Dendritic cell treated with granulocyte-macrophage colony-stimulating factor and Interleukin-4, amounts not matched to agents 40 ng/mL and 50 ng/mL, for 4 days (primary cell): Measurements from ENCODE around the gene PSMD14.
"Not testable (repeated sequence)": the region's sequence is repeated elsewhere in the genome, so short reads cannot be mapped to it uniquely, and the experiment has no call there.

ENCODE experiments used
- H3K27ac Mint-ChIP-seq: one replicate; pipeline ENCODE4 v1.8.0; 2022; ENCODE audit warnings: mild to moderate bottlenecking, mixed read lengths
- H3K27me3 Mint-ChIP-seq: one replicate; pipeline ENCODE4 v1.8.0; 2022; ENCODE audit warnings: mild to moderate bottlenecking, mixed read lengths
- H3K36me3 Mint-ChIP-seq: one replicate; pipeline ENCODE4 v1.8.0; 2022; ENCODE audit warnings: low read depth, mixed read lengths
- H3K4me1 Mint-ChIP-seq: one replicate; pipeline ENCODE4 v1.8.0; 2022; ENCODE audit warnings: low read depth, mixed read lengths
- H3K4me3 Mint-ChIP-seq: one replicate; pipeline ENCODE4 v1.8.0; 2022; ENCODE audit warnings: mild to moderate bottlenecking, moderate library complexity, mixed read lengths
- H3K9me3 Mint-ChIP-seq: one replicate; pipeline ENCODE4 v1.8.0; 2022; ENCODE audit warnings: mixed read lengths
- intact Hi-C: fragments of 100-400 bp; cut with micrococcal nuclease; formaldehyde crosslinking; loops from one replicate; pipeline ENCODE4 v1.15.0; 2022

PSMD14 gene

DNA sequence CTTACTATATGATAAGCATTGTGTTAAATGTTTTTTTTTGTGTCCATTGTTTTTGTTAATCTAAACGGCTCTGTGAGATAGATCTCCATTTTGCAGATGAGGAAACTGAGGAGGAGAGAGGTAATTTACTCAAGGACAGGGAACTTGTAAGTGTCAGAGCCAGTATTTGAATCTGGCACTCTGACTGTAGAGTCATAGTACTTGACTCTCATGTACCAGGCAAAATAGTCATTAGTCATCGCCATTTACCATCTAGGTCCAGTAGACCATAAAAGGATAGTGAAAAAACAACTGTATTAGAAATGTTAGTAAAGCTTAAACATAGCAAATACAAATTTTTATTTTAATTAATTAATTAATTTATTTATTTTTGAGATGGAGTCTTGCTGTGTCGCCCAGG is 4.8 kb downstream of the PSMD14 start:
- H3K36me3 Mint-ChIP-seq = peaks cover 26% of the 10 kb centered on the region
- no peak overlapping the region for H3K27ac Mint-ChIP-seq
- no peak overlapping the region for H3K4me3 Mint-ChIP-seq
- no peaks in the 10 kb centered on the region for H3K9me3 Mint-ChIP-seq
- intact Hi-C loops = no loop called here
- H3K4me1 Mint-ChIP-seq = peaks cover 18% of the 10 kb centered on the region
- no peaks in the 10 kb centered on the region for H3K27me3 Mint-ChIP-seq

DNA sequence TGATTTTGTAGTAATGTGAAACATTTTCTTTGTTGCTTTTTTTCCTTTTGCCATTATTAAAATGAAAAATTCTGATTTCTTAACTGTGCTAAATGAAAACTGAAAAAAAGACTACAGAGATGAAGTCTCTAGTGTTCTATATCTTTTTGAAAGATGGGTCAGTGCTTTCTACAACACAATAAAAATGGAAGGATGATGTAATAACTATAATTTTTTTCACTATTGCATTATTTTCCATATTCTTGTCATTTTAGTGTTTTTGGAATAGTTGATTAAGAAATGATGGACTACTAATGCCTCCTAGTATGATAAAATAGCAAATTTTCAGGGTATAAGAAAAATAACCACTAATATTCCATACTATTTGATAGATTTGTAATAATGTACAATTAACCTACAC is 7.2 kb downstream of the PSMD14 start:
- Mint-ChIP-seq H3K27ac (no peak overlapping the region), H3K4me1 (peaks cover 5% of the 10 kb centered on the region), H3K4me3 (no peak overlapping the region), H3K27me3 (no peaks in the 10 kb centered on the region), H3K36me3 (peaks cover 24% of the 10 kb centered on the region), H3K9me3 (no peaks in the 10 kb centered on the region)
- intact Hi-C loops = no loop called here

DNA sequence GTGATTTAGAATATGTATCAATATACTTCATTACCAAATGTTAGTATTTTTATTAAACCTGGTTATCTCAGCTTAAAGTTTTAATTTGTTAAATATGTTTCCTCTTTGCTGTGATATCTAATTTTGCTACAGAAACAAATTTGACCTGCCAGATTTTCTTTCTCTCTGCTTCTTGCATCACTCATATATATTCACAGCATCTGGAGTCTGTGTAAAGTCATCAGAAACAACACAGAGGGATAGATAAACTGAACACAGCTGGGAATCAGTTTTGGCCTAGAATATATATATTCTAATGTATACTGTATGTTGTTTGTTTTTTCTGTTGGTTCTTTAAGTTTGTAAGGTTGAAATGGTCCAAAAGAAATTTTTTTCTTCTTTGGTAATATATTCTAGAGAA is 8.5 kb downstream of the PSMD14 start:
- Mint-ChIP-seq H3K9me3 (no peaks in the 10 kb centered on the region), H3K27ac (no peak overlapping the region), H3K36me3 (peaks cover 30% of the 10 kb centered on the region), H3K27me3 (no peaks in the 10 kb centered on the region), H3K4me3 (no peak overlapping the region), H3K4me1 (peaks cover 5% of the 10 kb centered on the region)
- intact Hi-C loops = no loop called here

DNA sequence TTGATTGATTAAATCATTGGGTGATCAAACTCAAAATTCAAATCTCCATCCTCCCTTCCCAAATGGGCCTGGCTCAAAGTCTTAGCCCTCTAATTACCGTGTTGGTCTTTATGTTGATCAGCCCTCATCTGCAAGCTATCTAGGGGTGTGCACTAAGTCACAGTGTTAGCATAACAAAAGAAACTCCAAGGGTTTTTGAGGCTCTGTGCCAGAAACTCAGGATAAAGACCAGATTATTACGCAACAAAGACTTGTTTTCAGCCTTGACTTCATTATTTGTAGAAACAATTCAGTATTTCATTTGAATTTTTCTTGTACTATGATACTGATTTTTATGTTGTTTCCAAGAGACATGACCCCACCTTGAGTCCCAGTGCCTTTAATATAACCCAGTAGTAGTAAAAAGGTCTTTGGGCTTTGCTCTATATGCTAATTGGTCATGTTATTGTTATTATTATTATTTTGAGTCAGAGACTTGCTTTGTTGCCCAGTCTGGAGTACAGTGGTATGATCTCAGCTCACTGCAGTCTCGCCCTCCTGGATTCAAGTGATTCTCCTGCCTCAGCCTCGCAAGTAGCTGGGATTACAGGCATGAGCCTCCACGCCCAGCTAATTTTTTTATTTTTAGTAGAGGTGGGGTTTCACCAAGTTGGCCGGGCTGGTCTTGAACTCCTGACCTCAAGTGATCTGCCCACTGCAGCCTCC is 13.9 kb downstream of the PSMD14 start:
- peaks cover 65% of the 10 kb centered on the region for H3K36me3 Mint-ChIP-seq
- H3K4me1 Mint-ChIP-seq = peaks cover 8% of the 10 kb centered on the region
- intact Hi-C loops = no loop called here
- no peaks in the 10 kb centered on the region for H3K9me3 Mint-ChIP-seq
- H3K27ac Mint-ChIP-seq = no peak overlapping the region
- no peaks in the 10 kb centered on the region for H3K27me3 Mint-ChIP-seq
- H3K4me3 Mint-ChIP-seq = no peak overlapping the region

DNA sequence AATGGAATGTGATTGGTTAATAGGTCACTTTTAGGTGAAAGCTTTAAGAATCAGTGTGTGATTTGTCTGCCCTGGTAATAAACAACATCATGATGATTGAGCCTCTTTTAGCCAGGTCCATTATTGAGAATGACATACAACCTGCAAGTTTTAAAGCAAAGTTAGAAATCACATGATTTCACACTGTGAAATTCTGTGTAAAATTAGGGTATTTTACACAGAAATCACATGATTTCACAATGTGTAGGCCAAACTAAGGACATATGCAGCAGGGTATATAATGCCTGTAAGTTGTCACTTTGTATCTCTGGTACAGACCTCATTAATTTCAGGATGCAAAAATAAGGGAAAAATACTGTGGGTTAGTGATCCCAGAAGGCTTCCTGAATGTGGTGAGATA is 16.7 kb downstream of the PSMD14 start:
- no peak overlapping the region for H3K4me3 Mint-ChIP-seq
- intact Hi-C loops = no loop called here
- no peak overlapping the region for H3K27ac Mint-ChIP-seq
- H3K36me3 Mint-ChIP-seq = peaks cover 60% of the 10 kb centered on the region
- peaks cover 8% of the 10 kb centered on the region for H3K4me1 Mint-ChIP-seq
- no peaks in the 10 kb centered on the region for H3K27me3 Mint-ChIP-seq
- H3K9me3 Mint-ChIP-seq = no peaks in the 10 kb centered on the region

DNA sequence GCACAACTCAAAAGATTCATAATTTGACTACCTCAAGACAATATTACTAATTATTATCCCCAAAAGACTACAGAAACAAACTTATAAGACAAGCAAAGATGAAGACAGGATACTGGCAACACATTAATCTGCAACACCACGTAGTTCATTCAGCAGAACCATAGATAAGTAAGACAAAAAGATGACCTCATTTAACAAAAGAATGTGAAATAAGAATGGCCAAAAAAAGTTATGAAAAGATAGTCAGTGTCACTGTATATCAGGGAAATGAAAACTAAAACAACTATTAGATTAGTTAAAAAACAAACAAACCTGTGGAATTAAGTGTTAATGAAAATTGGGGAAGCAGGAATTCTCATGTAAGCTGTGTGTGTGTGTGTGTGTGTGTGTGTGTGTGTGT is 19.4 kb downstream of the PSMD14 start:
- Mint-ChIP-seq H3K4me3 (no peak overlapping the region), H3K4me1 (peaks cover 8% of the 10 kb centered on the region), H3K27ac (no peak overlapping the region), H3K27me3 (no peaks in the 10 kb centered on the region), H3K9me3 (no peaks in the 10 kb centered on the region), H3K36me3 (peaks cover 55% of the 10 kb centered on the region)
- intact Hi-C loops = no loop called here

DNA sequence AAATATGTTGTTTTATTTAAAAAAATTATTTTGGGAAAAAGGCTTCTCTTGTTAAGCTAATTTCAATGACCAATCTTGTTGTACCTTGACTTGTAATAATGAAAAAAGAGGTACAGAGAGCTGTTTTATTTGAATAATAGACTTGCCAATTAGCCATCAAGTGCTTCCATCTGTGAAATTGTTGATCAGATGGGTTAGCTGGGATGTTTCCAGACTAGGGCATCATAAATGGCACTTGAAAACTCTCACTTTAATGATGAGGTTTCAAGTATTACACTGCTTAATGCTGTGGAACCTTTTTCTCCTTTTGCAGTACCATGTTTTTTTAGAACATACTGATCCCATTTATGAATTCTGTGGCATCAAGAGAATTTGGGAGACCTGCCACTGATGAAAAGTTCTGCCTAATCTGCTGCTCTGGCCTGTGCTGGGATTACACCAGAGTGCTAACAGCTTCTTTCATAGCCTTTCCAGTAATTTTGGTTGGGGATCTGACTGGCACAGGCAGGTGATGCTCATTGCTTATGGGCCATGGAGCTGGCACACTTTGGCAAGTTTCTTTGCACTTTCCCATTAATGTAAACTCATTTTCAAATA is 24.2 kb downstream of the PSMD14 start:
- Mint-ChIP-seq H3K4me1 (peaks cover 4% of the 10 kb centered on the region), H3K36me3 (peaks cover 13% of the 10 kb centered on the region), H3K9me3 (no peaks in the 10 kb centered on the region), H3K27me3 (no peaks in the 10 kb centered on the region), H3K27ac (no peak overlapping the region), H3K4me3 (no peak overlapping the region)
- intact Hi-C loops = no loop called here

DNA sequence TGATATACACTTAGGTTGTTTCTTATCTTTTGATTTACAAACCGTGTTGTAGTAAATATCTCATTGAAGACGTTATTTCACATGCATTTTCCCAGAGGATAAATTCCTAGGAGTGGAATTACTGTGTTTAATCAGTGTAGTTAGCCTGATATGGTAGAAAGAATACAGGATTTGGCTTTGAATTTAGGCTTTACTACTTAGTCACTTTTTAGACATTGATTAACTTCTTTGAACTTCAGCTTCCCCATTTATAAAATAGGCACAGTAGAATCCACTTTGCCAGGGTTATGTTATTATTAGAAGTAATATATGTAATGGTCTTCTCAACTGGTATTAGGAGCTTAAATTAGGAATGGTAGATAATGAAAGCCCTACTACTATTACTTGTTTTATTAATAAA is 27.4 kb downstream of the PSMD14 start:
- intact Hi-C loops = no loop called here
- no peak overlapping the region for H3K27ac Mint-ChIP-seq
- no peak overlapping the region for H3K4me3 Mint-ChIP-seq
- no peaks in the 10 kb centered on the region for H3K27me3 Mint-ChIP-seq
- H3K9me3 Mint-ChIP-seq = peaks cover 7% of the 10 kb centered on the region
- H3K4me1 Mint-ChIP-seq = peaks cover 4% of the 10 kb centered on the region
- peaks cover 21% of the 10 kb centered on the region for H3K36me3 Mint-ChIP-seq

DNA sequence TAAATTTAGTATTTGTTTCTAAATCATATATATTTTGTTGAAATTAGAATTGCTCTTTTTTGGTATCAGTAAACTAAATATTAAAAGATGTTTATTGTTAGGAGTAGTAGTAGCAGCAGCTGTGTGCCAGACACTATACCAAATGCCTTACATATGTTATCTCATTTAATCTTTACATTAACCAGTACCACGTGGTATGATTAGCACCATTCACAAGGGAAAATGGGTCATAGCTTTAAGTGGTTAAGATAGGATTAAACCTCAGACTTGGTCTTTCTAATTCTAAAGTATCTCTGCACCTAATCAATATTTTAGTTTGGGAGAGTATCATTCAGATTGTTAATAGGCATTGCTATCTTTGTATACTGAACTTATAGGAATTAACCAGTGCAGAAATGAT is 29.0 kb downstream of the PSMD14 start:
- no peak overlapping the region for H3K4me3 Mint-ChIP-seq
- H3K4me1 Mint-ChIP-seq = peaks cover 4% of the 10 kb centered on the region
- H3K27me3 Mint-ChIP-seq = no peaks in the 10 kb centered on the region
- peaks cover 25% of the 10 kb centered on the region for H3K36me3 Mint-ChIP-seq
- H3K27ac Mint-ChIP-seq = no peak overlapping the region
- intact Hi-C loops = no loop called here
- peaks cover 8% of the 10 kb centered on the region for H3K9me3 Mint-ChIP-seq

DNA sequence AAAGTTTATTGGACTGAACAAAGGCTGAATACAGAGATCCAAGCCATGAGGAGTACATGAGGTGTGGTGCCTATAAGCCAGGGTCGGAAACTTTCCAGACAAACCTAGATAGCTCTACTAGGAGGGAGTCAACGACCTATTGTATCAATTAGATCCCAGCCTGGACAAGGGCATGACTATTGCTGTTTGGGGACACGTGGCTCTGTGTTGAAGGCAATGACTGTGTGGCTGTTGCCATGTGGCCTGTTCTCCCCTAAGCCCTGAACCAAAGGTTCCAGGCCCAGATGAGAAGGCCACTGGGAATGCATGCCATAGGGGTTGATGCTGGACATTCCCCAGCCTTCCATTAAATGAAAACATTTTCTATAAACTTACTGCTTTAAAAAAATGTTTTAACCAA is 31.3 kb downstream of the PSMD14 start:
- H3K4me3 Mint-ChIP-seq, H3K27ac Mint-ChIP-seq, intact Hi-C loops, H3K9me3 Mint-ChIP-seq, H3K27me3 Mint-ChIP-seq, H3K4me1 Mint-ChIP-seq: not testable (repeated sequence)
- H3K36me3 Mint-ChIP-seq = peaks cover 33% of the 10 kb centered on the region

DNA sequence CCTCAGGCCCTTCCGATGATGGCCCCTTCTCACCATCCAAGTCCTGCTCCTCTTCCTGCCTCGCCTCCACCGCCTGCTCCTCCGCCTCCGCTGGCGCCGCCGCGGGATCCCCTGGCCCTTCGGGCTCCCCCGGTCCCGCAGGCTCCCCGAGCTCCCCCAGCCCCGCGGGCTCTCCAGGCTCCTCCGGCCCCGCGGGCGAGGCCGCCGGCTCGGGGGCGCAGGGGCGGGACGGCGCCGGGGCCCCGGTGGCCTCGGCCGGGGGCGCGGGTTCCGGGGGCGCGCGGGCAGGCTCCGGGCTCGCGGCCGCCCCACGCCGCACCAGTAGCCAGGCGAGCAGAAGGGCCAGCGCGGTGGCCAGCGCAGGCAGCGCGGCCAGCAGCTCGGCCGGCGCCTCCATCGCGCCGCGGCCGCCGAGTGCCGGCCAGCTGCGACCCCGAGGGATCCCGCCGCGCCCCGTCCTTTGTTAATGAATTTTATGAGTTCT is 32.7 kb downstream of the PSMD14 start:
- H3K27ac Mint-ChIP-seq, H3K27me3 Mint-ChIP-seq, intact Hi-C loops, H3K4me3 Mint-ChIP-seq, H3K9me3 Mint-ChIP-seq: not testable (repeated sequence)
- peaks cover 10% of the 10 kb centered on the region for H3K4me1 Mint-ChIP-seq
- H3K36me3 Mint-ChIP-seq = peaks cover 40% of the 10 kb centered on the region

DNA sequence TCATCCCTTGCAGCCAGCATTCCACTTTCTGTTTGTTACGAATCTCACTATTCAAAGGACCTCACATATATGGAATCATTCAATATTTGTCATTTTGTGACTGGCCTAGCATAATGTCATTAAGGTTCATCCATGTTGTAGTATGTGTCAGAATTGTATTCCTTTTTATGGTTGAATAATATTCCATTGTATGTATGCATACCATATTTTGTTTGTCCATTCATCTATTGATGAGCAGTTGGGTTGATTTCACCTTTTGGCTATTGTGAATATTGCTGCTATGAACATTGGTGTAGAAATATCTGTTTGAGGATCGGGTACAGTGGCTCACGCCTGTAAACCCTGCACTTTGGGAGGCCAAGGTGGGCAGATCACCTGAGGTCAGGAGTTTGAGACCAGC is 35.0 kb downstream of the PSMD14 start:
- H3K36me3 Mint-ChIP-seq = peaks cover 41% of the 10 kb centered on the region

DNA sequence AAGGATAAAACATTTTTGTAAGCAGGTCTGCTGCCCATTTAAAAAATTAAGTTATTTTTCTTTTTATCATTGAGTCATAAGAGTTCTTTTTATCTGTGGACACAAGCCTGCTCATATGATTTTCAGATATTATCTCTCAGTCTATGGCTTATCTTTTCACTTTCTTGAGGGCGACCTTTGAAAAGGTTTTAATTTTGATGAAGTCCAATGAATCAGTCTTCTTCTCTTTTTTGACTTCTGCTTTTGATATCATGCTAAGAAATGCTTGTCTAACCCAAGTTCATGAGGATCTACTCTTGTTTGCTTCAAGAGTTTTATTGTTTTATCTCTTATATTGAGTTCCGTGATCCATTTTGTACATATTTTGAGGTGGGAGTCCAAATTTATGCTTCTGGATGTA is 36.5 kb downstream of the PSMD14 start:
- no peak overlapping the region for H3K27ac Mint-ChIP-seq
- peaks cover 22% of the 10 kb centered on the region for H3K4me1 Mint-ChIP-seq
- H3K27me3 Mint-ChIP-seq = no peaks in the 10 kb centered on the region
- intact Hi-C loops = no loop called here
- H3K4me3 Mint-ChIP-seq = no peak overlapping the region
- peaks cover 8% of the 10 kb centered on the region for H3K9me3 Mint-ChIP-seq
- peaks cover 35% of the 10 kb centered on the region for H3K36me3 Mint-ChIP-seq

More for the DNA sequence above, 35.0 kb downstream of the PSMD14 start:
- Mint-ChIP-seq H3K9me3 (peaks cover 8% of the 10 kb centered on the region), H3K27ac (no peak overlapping the region), H3K4me3 (no peak overlapping the region), H3K27me3 (no peaks in the 10 kb centered on the region), H3K4me1 (peaks cover 22% of the 10 kb centered on the region)
- intact Hi-C loops = no loop called here

DNA sequence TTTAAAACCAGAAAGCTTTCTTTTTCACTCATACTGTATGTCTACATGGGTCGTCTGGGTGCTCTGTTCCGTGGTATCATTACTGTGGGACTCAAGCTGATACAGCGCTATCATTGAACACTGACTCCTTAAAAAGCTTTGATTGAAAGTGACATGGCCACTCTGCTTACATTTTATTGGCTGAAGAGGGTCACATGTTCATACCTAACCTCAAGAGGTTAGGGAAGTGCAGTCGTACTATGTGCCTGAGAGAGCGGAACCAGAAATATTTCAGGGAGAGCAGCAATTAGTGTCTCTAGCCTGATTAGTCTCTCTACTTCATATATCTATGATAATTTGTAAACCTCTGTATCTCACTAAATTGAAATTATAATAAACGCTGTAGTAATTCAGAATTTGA is 43.5 kb downstream of the PSMD14 start:
- H3K36me3 Mint-ChIP-seq = no peaks in the 10 kb centered on the region
- H3K4me3 Mint-ChIP-seq = no peak overlapping the region
- no peaks in the 10 kb centered on the region for H3K9me3 Mint-ChIP-seq
- H3K27me3 Mint-ChIP-seq = no peaks in the 10 kb centered on the region
- intact Hi-C loops = no loop called here
- H3K4me1 Mint-ChIP-seq = peaks cover 26% of the 10 kb centered on the region
- H3K27ac Mint-ChIP-seq = no peak overlapping the region

DNA sequence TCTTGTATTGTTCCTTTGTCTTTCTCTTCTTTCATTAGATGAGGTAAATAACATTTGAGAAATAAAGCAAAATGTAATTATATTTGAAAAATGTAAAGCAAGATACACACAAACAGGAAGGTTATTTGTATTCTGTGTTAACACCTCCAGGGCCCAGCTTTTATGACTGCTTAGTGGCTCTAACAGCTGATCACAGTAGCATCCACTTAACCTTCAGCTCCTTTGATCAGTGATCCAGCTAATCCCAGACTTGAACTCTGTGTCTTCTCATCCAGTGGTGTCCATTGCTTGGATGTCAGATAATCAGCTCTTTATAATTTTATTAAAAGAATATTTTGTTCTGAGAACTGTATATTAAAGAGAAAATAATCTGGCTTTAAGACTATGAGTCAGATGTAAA is 44.5 kb downstream of the PSMD14 start:
- Mint-ChIP-seq H3K4me1 (peaks cover 22% of the 10 kb centered on the region), H3K27ac (no peak overlapping the region), H3K27me3 (no peaks in the 10 kb centered on the region), H3K9me3 (no peaks in the 10 kb centered on the region), H3K36me3 (no peaks in the 10 kb centered on the region), H3K4me3 (no peak overlapping the region)
- intact Hi-C loops = no loop called here
